ENCODE data around the gene ORAI2. TPM values are rescaled to one million over a fixed set of nuclear protein-coding genes. Genes with fewer than 3 reads are reported as not detected.
A peak's percentile ranks its signal among the peaks of the same experiment; 100 is the strongest.

ORAI2 gene
- total and polyA plus RNA-seq, 7 donors, result 1.4 to 38.7 (median 7.9) TPM

- DNase-seq, result no peak
- WGBS, 2 donors, result 74 to 81% methylated on average over 13 of the region's 13 CpGs
- Histone ChIP-seq H3K9me3 (no peaks in the 10 kb centered on the region), H3K4me3 (no peak overlapping the region), H3K4me1 (no peaks in the 10 kb centered on the region), H3K27me3 (no peaks in the 10 kb centered on the region), H3K27ac (no peak overlapping the region), H3K36me3 (peaks cover 0 to 71% (median 30%) of the 10 kb centered on the region in 4 donors)
- intact Hi-C loops (cut with DNase I), result no loop called here
- TF ChIP-seq POLR2A (IDR thresholded peaks at IDR 0.05) (no peak), EP300 (IDR thresholded peaks at IDR 0.05) (no peak), POLR2AphosphoS5 (IDR thresholded peaks at IDR 0.05) (no peak), CTCF (IDR thresholded peaks at IDR 0.05) (no peak)
These were observed 8.6 kb upstream of the ORAI2 start for GRCh38 chr7:102424787-102425218.

GRCh38 chr7:102425639-102426267 lies 7.6 kb upstream of the ORAI2 start:
- peak overlapping the region in 2 of 4 donors; percentile 47 to 49 for H3K27ac ChIP-seq
- intact Hi-C loops (cut with DNase I), result no loop called here
- peaks cover 0 to 62% (median 28%) of the 10 kb centered on the region in 4 donors for H3K36me3 ChIP-seq
- no peaks in the 10 kb centered on the region for H3K4me1 ChIP-seq
- 46 to 75% methylated on average over 25 of the region's 25 CpGs for WGBS, 2 donors
- no peaks in the 10 kb centered on the region for H3K9me3 ChIP-seq
- TF ChIP-seq POLR2A (IDR thresholded peaks at IDR 0.05) (no peak), EP300 (IDR thresholded peaks at IDR 0.05) (no peak), CTCF (IDR thresholded peaks at IDR 0.05) (no peak), POLR2AphosphoS5 (IDR thresholded peaks at IDR 0.05) (peak in 1 of 4 donors; percentile 15)
- no peak overlapping the region for H3K4me3 ChIP-seq
- H3K27me3 ChIP-seq, result no peaks in the 10 kb centered on the region
- DNase-seq, result no peak

- intact Hi-C loops (cut with DNase I), result no loop called here
- H3K9me3 ChIP-seq, result no peaks in the 10 kb centered on the region
- H3K4me3 ChIP-seq, result no peak overlapping the region
- no peak for DNase-seq
- 51 to 80% methylated on average over 16 of the region's 16 CpGs for WGBS, 2 donors
- H3K27ac ChIP-seq, result peak overlapping the region in 3 of 4 donors; percentile 32 to 49 (median 47)
- no peaks in the 10 kb centered on the region for H3K27me3 ChIP-seq
- TF ChIP-seq CTCF (IDR thresholded peaks at IDR 0.05) (no peak), POLR2A (IDR thresholded peaks at IDR 0.05) (no peak), POLR2AphosphoS5 (IDR thresholded peaks at IDR 0.05) (no peak), EP300 (IDR thresholded peaks at IDR 0.05) (no peak)
- peaks cover 0 to 4% (median 2%) of the 10 kb centered on the region in 4 donors for H3K4me1 ChIP-seq
- H3K36me3 ChIP-seq, result peaks cover 0 to 55% (median 25%) of the 10 kb centered on the region in 4 donors
These were observed 6.9 kb upstream of the ORAI2 start for GRCh38 chr7:102426268-102427018.

- Histone ChIP-seq H3K36me3 (peaks cover 0 to 52% (median 24%) of the 10 kb centered on the region in 4 donors), H3K27ac (peak overlapping the region in 2 of 4 donors; percentile 32 to 47), H3K4me3 (no peak overlapping the region), H3K9me3 (no peaks in the 10 kb centered on the region), H3K27me3 (no peaks in the 10 kb centered on the region), H3K4me1 (peaks cover 0 to 10% (median 8%) of the 10 kb centered on the region in 4 donors)
- WGBS, 2 donors, result 71 to 86% methylated on average over 5 of the region's 5 CpGs
- intact Hi-C loops (cut with DNase I), result no loop called here
- DNase-seq, result no peak
- no peak for TF ChIP-seq EP300 (IDR thresholded peaks at IDR 0.05)
- TF ChIP-seq CTCF (IDR thresholded peaks at IDR 0.05), result no peak
- TF ChIP-seq POLR2A (IDR thresholded peaks at IDR 0.05), result no peak
- no peak for TF ChIP-seq POLR2AphosphoS5 (IDR thresholded peaks at IDR 0.05)
These were observed 6.4 kb upstream of the ORAI2 start for GRCh38 chr7:102427019-102427405.
